Measurements from ENCODE around the gene SEC62.

Gene SEC62

GRCh38 chr3:169954142-169954756, 12.4 kb upstream of the SEC62 start:
- H3K36me3 Mint-ChIP-seq (ENCODE audit: low read depth) = no peaks in the 10 kb centered on the region
- no peak overlapping the region for H3K27ac Mint-ChIP-seq
- H3K4me1 Mint-ChIP-seq (ENCODE audit: low read depth) = peaks cover 12% of the 10 kb centered on the region
- H3K4me3 Mint-ChIP-seq = no peak overlapping the region
- no peaks in the 10 kb centered on the region for H3K9me3 Mint-ChIP-seq
- peaks cover 7% of the 10 kb centered on the region for H3K27me3 Mint-ChIP-seq

- Mint-ChIP-seq H3K4me3 (no peak overlapping the region), H3K27ac (no peak overlapping the region), H3K4me1 (ENCODE audit: low read depth) (peaks cover 12% of the 10 kb centered on the region), H3K36me3 (ENCODE audit: low read depth) (no peaks in the 10 kb centered on the region), H3K27me3 (peaks cover 7% of the 10 kb centered on the region), H3K9me3 (no peaks in the 10 kb centered on the region)
These were observed 11.2 kb upstream of the SEC62 start for GRCh38 chr3:169955406-169955805.

DNA sequence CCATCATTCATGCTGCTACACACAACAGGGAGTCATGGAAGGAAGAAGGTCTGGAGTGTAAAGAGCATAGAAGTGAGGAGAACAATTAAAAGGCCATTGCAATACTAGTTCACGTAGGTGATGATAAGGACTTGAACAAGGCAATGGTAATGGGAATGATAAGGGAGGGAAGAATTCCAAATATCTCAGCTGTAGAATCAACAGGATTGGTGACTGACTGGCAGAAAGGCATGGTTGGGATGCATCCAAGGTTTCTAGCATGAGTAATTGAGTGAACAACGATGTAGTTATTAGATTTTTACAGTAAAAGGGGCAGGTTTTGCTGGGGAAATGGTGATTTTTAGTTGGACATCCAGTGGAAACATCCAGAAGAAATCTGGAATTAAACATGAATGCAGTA, 2.4 kb upstream of the SEC62 start:
- Mint-ChIP-seq H3K36me3 (ENCODE audit: low read depth) (peaks cover 4% of the 10 kb centered on the region), H3K4me3 (no peak overlapping the region), H3K27me3 (no peaks in the 10 kb centered on the region), H3K4me1 (ENCODE audit: low read depth) (peaks cover 38% of the 10 kb centered on the region), H3K9me3 (no peaks in the 10 kb centered on the region), H3K27ac (no peak overlapping the region)

GRCh38 chr3:169965562-169966427, 812 bp upstream of the SEC62 start:
- H3K36me3 Mint-ChIP-seq (ENCODE audit: low read depth) = peaks cover 16% of the 10 kb centered on the region
- H3K27me3 Mint-ChIP-seq = no peaks in the 10 kb centered on the region
- no peaks in the 10 kb centered on the region for H3K9me3 Mint-ChIP-seq
- peaks cover 53% of the 10 kb centered on the region for H3K4me1 Mint-ChIP-seq (ENCODE audit: low read depth)
- peak overlapping the region; percentile 94 for H3K27ac Mint-ChIP-seq
- H3K4me3 Mint-ChIP-seq = peak overlapping the region; percentile 87

DNA sequence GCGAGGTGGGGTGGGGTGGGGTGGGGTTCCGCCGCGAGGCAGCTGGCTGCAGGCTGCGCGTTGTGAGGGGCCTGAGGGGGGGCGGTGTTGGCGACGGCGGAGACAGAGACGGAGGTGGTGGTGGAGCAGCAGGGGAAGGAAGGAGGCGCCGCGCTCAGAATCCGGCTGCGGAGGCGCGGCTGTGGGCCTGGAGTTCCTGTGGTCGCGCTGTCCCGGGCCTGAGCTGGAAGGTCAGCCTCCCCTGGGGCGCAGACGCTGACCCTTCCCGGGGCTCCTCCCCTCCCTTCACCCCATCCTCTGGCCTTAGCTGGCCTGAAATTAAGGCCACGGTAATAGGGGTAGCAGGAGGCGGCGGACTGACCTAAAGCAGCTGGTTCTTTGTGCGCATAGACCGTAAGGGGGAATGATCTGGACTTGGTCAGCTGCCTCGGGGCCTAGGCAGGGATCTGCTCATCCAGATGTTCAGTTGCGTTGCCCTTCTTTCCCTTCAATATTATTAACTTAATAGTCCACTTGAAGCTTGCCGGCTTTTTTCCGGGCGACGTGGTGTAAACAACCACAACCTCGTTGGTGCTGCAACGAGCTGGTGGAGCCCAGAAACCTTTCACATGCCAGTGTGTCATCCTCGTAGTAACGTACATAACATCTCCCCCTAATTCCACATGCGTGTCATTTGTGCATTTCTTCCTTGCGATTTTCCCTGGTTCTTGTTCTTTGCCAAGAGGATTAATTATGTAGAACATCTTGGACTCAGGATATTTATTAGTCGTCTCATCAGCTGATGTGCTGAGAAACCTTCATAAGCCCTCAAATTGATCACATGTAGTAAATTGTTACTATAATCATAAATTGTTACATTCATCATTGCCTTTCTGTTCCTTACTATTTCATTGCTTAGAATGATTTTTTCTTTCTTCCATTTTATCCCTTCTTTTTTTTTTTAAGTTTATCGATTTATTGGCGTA, 626 bp downstream of the SEC62 start:
- Mint-ChIP-seq H3K27me3 (no peaks in the 10 kb centered on the region), H3K9me3 (no peaks in the 10 kb centered on the region), H3K36me3 (ENCODE audit: low read depth) (peaks cover 25% of the 10 kb centered on the region), H3K4me1 (ENCODE audit: low read depth) (peaks cover 66% of the 10 kb centered on the region), H3K4me3 (peak overlapping the region; percentile 87), H3K27ac (peak overlapping the region; percentile 94)

DNA sequence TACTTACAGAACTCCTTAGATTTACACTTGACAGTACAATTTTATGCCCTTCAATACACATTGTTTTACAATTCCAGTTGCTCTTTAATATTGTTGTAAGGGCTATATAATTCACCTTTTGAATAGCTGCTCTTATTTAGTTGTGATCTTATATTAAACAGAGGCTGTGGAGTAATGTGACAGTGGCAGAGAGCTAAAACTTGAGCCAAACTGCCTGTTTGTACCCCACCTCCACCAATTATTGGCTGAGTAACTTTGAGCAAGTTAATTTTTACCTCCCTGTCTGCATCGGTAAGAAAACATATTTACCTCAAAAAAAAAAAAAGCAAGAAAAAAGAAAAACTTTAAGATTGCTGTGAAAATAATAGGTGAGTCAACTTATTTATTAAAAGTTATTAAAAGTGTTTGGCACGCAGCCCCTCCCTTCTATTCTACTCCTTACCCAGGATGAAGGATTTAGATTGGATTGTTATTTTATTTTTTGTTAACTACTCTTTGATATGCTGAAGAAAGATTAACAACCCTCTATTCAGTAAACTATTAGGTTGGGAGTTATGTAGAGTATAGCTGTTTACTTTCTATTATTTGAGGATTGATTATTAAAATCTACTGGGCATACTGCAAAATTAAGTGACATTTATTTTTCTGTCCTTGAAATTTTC, 1.7 kb downstream of the SEC62 start:
- peaks cover 26% of the 10 kb centered on the region for H3K36me3 Mint-ChIP-seq (ENCODE audit: low read depth)
- no peaks in the 10 kb centered on the region for H3K27me3 Mint-ChIP-seq
- H3K9me3 Mint-ChIP-seq = no peaks in the 10 kb centered on the region
- peak overlapping the region; percentile 87 for H3K4me3 Mint-ChIP-seq
- H3K4me1 Mint-ChIP-seq (ENCODE audit: low read depth) = peaks cover 65% of the 10 kb centered on the region
- no peak overlapping the region for H3K27ac Mint-ChIP-seq

DNA sequence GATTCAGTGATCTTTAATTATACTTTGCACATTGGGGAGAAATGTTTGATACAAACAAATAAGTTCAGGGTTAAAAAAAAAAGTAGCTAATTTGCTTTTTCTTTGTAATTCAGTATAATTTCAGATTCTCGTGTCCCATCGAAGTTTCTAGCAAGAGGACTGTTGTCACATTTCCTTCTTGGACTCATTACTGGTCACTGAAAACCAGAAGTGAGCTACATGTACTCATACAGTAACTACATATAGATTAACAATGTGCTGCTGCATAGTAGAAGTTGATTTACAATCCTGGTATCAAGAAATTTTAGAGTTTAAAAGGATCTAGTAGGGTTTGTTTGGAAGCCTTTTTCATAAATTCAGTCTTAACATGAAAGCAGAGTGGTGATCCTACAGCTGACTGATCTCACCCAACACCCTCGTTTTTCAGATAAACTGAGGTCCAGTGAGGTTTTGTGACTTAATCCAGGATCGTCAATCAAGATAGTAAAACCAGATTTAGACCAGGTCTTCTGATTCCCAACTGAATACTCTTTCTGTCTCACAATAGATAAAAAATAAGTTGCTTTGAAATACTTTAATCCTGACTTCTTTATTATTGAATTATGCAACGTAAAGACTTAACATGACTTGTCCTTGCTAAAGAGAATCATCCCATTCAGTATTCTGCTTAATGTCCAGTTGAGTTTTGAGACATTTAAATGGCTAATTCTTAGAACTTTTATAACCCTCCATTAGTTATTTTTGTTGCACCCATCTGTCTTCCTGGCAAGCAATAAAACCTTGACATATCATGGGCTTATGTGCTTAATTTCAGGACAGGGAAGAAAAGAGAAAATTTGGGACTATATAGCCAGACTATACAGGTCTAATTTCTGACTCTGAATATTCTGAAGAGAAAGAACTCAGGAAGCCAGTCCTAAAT, 2.8 kb downstream of the SEC62 start:
- peaks cover 35% of the 10 kb centered on the region for H3K36me3 Mint-ChIP-seq (ENCODE audit: low read depth)
- peaks cover 74% of the 10 kb centered on the region for H3K4me1 Mint-ChIP-seq (ENCODE audit: low read depth)
- H3K4me3 Mint-ChIP-seq = peak overlapping the region; percentile 87
- H3K9me3 Mint-ChIP-seq = no peaks in the 10 kb centered on the region
- no peak overlapping the region for H3K27ac Mint-ChIP-seq
- H3K27me3 Mint-ChIP-seq = no peaks in the 10 kb centered on the region

GRCh38 chr3:169970847-169971246, 4.2 kb downstream of the SEC62 start:
- no peak overlapping the region for H3K4me3 Mint-ChIP-seq
- H3K36me3 Mint-ChIP-seq (ENCODE audit: low read depth) = peaks cover 39% of the 10 kb centered on the region
- H3K9me3 Mint-ChIP-seq = no peaks in the 10 kb centered on the region
- peaks cover 71% of the 10 kb centered on the region for H3K4me1 Mint-ChIP-seq (ENCODE audit: low read depth)
- H3K27ac Mint-ChIP-seq = no peak overlapping the region
- no peaks in the 10 kb centered on the region for H3K27me3 Mint-ChIP-seq

- H3K36me3 Mint-ChIP-seq (ENCODE audit: low read depth) = peaks cover 43% of the 10 kb centered on the region
These were observed 4.9 kb downstream of the SEC62 start for GRCh38 chr3:169971522-169971921.

GRCh38 chr3:169980055-169980454, 13.4 kb downstream of the SEC62 start:
- Mint-ChIP-seq H3K27ac (peak overlapping the region; percentile 76), H3K4me3 (no peak overlapping the region), H3K27me3 (no peaks in the 10 kb centered on the region), H3K4me1 (ENCODE audit: low read depth) (peaks cover 19% of the 10 kb centered on the region), H3K36me3 (ENCODE audit: low read depth) (peaks cover 67% of the 10 kb centered on the region), H3K9me3 (no peaks in the 10 kb centered on the region)

More at GRCh38 chr3:169971522-169971921, 4.9 kb downstream of the SEC62 start:
- H3K27me3 Mint-ChIP-seq = no peaks in the 10 kb centered on the region
- H3K9me3 Mint-ChIP-seq = no peaks in the 10 kb centered on the region
- H3K27ac Mint-ChIP-seq = no peak overlapping the region
- H3K4me1 Mint-ChIP-seq (ENCODE audit: low read depth) = peaks cover 66% of the 10 kb centered on the region
- no peak overlapping the region for H3K4me3 Mint-ChIP-seq

DNA sequence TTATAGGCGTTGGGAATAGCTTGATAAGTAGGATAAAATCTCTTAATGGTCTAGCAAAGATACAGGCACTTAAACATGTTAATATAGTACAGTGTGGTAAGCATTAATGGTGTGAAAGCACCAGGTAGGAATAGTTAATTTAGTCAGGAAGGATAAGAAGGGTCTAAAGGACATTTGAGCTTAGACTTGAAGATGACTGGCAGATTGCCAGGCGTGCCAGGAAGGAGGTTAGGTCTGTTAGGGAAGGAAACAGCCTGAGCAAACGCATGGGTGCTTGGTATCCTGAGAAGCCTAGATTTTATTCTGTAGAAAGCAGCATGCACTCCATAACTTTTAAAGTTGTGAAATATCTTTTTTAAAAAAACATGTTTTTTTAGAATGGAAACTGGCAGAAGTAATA, 17.7 kb downstream of the SEC62 start:
- Mint-ChIP-seq H3K36me3 (ENCODE audit: low read depth) (peaks cover 74% of the 10 kb centered on the region), H3K4me1 (ENCODE audit: low read depth) (peaks cover 10% of the 10 kb centered on the region), H3K27ac (no peak overlapping the region), H3K4me3 (no peak overlapping the region), H3K27me3 (no peaks in the 10 kb centered on the region), H3K9me3 (no peaks in the 10 kb centered on the region)

DNA sequence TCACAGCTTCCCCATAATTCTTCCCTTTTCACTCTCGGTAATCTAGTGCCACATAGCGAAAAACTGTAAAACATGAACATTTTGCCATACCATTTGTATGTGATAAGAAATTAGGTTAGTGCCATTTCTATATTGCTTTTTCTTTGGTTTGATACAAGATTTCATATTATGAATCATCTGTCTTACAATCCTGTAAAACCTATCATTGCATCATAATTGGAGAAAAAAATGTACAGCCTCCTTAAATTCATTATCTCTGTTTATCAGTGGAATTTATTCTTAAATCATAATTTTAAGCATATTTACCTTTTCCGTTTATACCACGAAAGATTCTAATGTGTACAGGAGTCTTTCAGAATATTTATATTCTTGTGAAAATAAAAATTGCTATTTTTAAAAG, 23.8 kb downstream of the SEC62 start:
- no peaks in the 10 kb centered on the region for H3K4me1 Mint-ChIP-seq (ENCODE audit: low read depth)
- H3K27me3 Mint-ChIP-seq = no peaks in the 10 kb centered on the region
- no peaks in the 10 kb centered on the region for H3K9me3 Mint-ChIP-seq
- no peak overlapping the region for H3K4me3 Mint-ChIP-seq
- H3K36me3 Mint-ChIP-seq (ENCODE audit: low read depth) = peaks cover 35% of the 10 kb centered on the region
- H3K27ac Mint-ChIP-seq = no peak overlapping the region

GRCh38 chr3:169992156-169992555, 25.5 kb downstream of the SEC62 start:
- Mint-ChIP-seq H3K27ac (peak overlapping the region; percentile 33), H3K4me1 (ENCODE audit: low read depth) (no peaks in the 10 kb centered on the region), H3K27me3 (no peaks in the 10 kb centered on the region), H3K4me3 (no peak overlapping the region), H3K9me3 (no peaks in the 10 kb centered on the region), H3K36me3 (ENCODE audit: low read depth) (peaks cover 30% of the 10 kb centered on the region)
